GM18858 (cell line): ENCODE data around the gene QSER1.
"Not testable (repeated sequence)": the region's sequence is repeated elsewhere in the genome, so short reads cannot be mapped to it uniquely, and the experiment has no call there.

Experiments
- ATAC-seq: cut with Tn5 transposase; IDR thresholded peaks from one replicate; pipeline ENCODE4 v1.9.1; 2021; ENCODE audit not compliant: unreplicated experiment

QSER1 gene

GRCh38 chr11:32931606-32932005 lies 39.0 kb downstream of the QSER1 start:
- ATAC-seq, result no peak

GRCh38 chr11:32932196-32932595 lies 39.6 kb downstream of the QSER1 start:
- ATAC-seq, result no peak

- no peak for ATAC-seq
These were observed 42.9 kb downstream of the QSER1 start for GRCh38 chr11:32935462-32936029.

GRCh38 chr11:32936178-32936577 lies 43.6 kb downstream of the QSER1 start:
- ATAC-seq, result not testable (repeated sequence)

GRCh38 chr11:32937283-32937682 lies 44.7 kb downstream of the QSER1 start:
- ATAC-seq, result not testable (repeated sequence)

- no peak for ATAC-seq
These were observed 46.4 kb downstream of the QSER1 start for GRCh38 chr11:32939046-32939445.

GRCh38 chr11:32939866-32940265 lies 47.3 kb downstream of the QSER1 start:
- no peak for ATAC-seq

- ATAC-seq, result peak; percentile 64
These were observed 48.3 kb downstream of the QSER1 start for GRCh38 chr11:32940865-32941264.

GRCh38 chr11:32947978-32948377 lies 55.4 kb downstream of the QSER1 start:
- no peak for ATAC-seq

GRCh38 chr11:32949739-32950138 lies 57.1 kb downstream of the QSER1 start:
- ATAC-seq, result no peak

GRCh38 chr11:32952421-32952820 lies 59.8 kb downstream of the QSER1 start:
- no peak for ATAC-seq

GRCh38 chr11:32953700-32954099 lies 61.1 kb downstream of the QSER1 start:
- ATAC-seq, result no peak

GRCh38 chr11:32960553-32961164 lies 68.0 kb downstream of the QSER1 start:
- no peak for ATAC-seq

GRCh38 chr11:32962016-32962415 lies 69.4 kb downstream of the QSER1 start:
- no peak for ATAC-seq

GRCh38 chr11:32963721-32964120 lies 71.1 kb downstream of the QSER1 start:
- ATAC-seq, result no peak

- ATAC-seq, result no peak
These were observed 75.9 kb downstream of the QSER1 start for GRCh38 chr11:32968541-32968940.

- ATAC-seq, result not testable (repeated sequence)
These were observed 79.6 kb downstream of the QSER1 start for GRCh38 chr11:32972233-32972632.

- ATAC-seq, result no peak
These were observed 80.2 kb downstream of the QSER1 start for GRCh38 chr11:32972781-32973180.

- ATAC-seq, result no peak
These were observed 90.0 kb downstream of the QSER1 start for GRCh38 chr11:32982626-32983025.

- ATAC-seq, result no peak
These were observed 90.9 kb downstream of the QSER1 start for GRCh38 chr11:32983506-32983905.

- no peak for ATAC-seq
These were observed 93.0 kb downstream of the QSER1 start for GRCh38 chr11:32985600-32985999.

- no peak for ATAC-seq
These were observed 95.2 kb downstream of the QSER1 start for GRCh38 chr11:32987851-32988250.

- ATAC-seq, result no peak
These were observed 97.9 kb downstream of the QSER1 start for GRCh38 chr11:32990481-32990880.
